ENCODE results near the gene FGFBP1. TPM values are rescaled to one million over a fixed set of nuclear protein-coding genes. Genes with fewer than 3 reads are reported as not detected.

The FGFBP1 gene
- total and polyA plus RNA-seq, 2 donors (not counting 3 experiments of a cell fraction or from before 2014, with no cell fraction given), result not detected

DNA sequence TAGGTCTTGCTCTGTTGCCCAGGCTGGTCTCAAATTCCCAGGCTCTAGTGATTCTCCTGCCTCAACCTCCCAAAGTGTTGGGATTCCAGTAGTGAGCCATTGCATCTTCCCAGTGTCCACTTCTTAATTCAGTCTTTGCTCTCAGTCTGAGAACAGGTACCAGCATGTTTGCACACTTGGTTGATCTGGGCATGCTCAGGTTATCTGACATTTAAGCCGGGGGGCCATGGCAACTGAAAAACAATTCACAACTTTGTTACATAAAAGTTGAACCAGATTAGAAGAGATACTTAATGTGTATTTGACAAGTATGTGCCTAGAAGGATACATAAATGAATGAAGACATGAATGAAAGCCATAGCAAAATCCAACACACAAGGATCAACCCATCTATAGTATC is 39.0 kb downstream of the FGFBP1 start:
- Histone ChIP-seq H3K27ac (ENCODE audit: insufficient read depth, low read depth, low read length) (no peak overlapping the region), H3K9ac (replicated peaks; ENCODE audit: extremely low read depth, insufficient read depth, low read length) (no peak overlapping the region), H3K4me1 (ENCODE audit: control insufficient read depth, extremely low read depth, insufficient read depth, low read length) (no peaks in the 10 kb centered on the region), H3K27me3 (ENCODE audit: control insufficient read depth in 2 of 2, insufficient read depth in 2 of 2, low read length in 2 of 2) (peaks cover 3 to 14% of the 10 kb centered on the region in 2 experiments), H3K9me1 (replicated peaks; ENCODE audit: control insufficient read depth, extremely low read depth, insufficient read depth, low read length) (no peaks in the 10 kb centered on the region), H2AFZ (ENCODE audit: low read depth, low read length) (no peak overlapping the region), H3K79me2 (ENCODE audit: control insufficient read depth, insufficient read depth, low read length) (no peaks in the 10 kb centered on the region), H3K4me2 (ENCODE audit: insufficient read depth, low read length) (no peak overlapping the region), H3K36me3 (ENCODE audit: control insufficient read depth in 2 of 2, extremely low read depth in 1 of 2, insufficient read depth in 2 of 2, low read length in 2 of 2) (no peaks in the 10 kb centered on the region), H4K20me1 (replicated peaks; ENCODE audit: control insufficient read depth, extremely low read depth, insufficient read depth, low read length) (no peaks in the 10 kb centered on the region), H3K9me3 (replicated peaks; ENCODE audit: control insufficient read depth, insufficient read depth, low read length) (no peaks in the 10 kb centered on the region), H3K4me3 (replicated peaks in 1 of 3; ENCODE audit: insufficient read depth in 1 of 3, low read depth in 1 of 3, low read length in 3 of 3) (no peak overlapping the region)
- no TSS peak for BruUV-seq (replicated peaks)
- no peak for FAIRE-seq
- dilution Hi-C loops (cut with MboI; ENCODE audit: extremely low pct_ligation_motif_present, low sequenced_read_pairs) (no loop called here), intact Hi-C loops (cut with micrococcal nuclease) (no loop called here)
- TF ChIP-seq EZH2 (IDR thresholded peaks at IDR 0.05; ENCODE audit: borderline replicate concordance, low read depth, low read length, severe bottlenecking) (no peak), MYC (IDR thresholded peaks at IDR 0.05; ENCODE audit: low read depth, low read length) (no peak), POLR2A (IDR thresholded peaks at IDR 0.05; ENCODE audit: low read depth, low read length) (no peak), FOS (IDR thresholded peaks at IDR 0.05; ENCODE audit: borderline replicate concordance, insufficient read depth, low read length) (no peak), JUN (IDR thresholded peaks at IDR 0.05; ENCODE audit: borderline replicate concordance, insufficient read depth, insufficient read length, low read depth) (no peak)
- CTCF ChIA-PET, result interaction anchor here (1.2 to 1.7 kb wide), 2 partner anchors 17 to 57 kb away, joined by 3 to 9 read pairs; no protein-coding TSS in a partner anchor
- no peak for DNase-seq (ENCODE audit: low read depth, low spot score)
- POLR2A ChIA-PET, result no interaction called here

GRCh38 chr4:15898902-15899301 is 39.6 kb downstream of the FGFBP1 start:
- ChIA-PET CTCF (no interaction called here), POLR2A (no interaction called here)
- peaks cover 5 to 14% of the 10 kb centered on the region in 2 experiments for H3K27me3 ChIP-seq (ENCODE audit: control insufficient read depth in 2 of 2, insufficient read depth in 2 of 2, low read length in 2 of 2)
- H3K9me3 ChIP-seq (replicated peaks; ENCODE audit: control insufficient read depth, insufficient read depth, low read length), result no peaks in the 10 kb centered on the region
- H3K4me3 ChIP-seq (replicated peaks in 1 of 3; ENCODE audit: insufficient read depth in 1 of 3, low read depth in 1 of 3, low read length in 3 of 3), result no peak overlapping the region
- no TSS peak for BruUV-seq (replicated peaks)
- H3K4me2 ChIP-seq (ENCODE audit: insufficient read depth, low read length), result no peak overlapping the region
- H3K36me3 ChIP-seq (ENCODE audit: control insufficient read depth in 2 of 2, extremely low read depth in 1 of 2, insufficient read depth in 2 of 2, low read length in 2 of 2), result no peaks in the 10 kb centered on the region
- DNase-seq (ENCODE audit: low read depth, low spot score), result no peak
- H2AFZ ChIP-seq (ENCODE audit: low read depth, low read length), result no peak overlapping the region
- no peak overlapping the region for H3K9ac ChIP-seq (replicated peaks; ENCODE audit: extremely low read depth, insufficient read depth, low read length)
- H4K20me1 ChIP-seq (replicated peaks; ENCODE audit: control insufficient read depth, extremely low read depth, insufficient read depth, low read length), result no peaks in the 10 kb centered on the region
- intact Hi-C loops (cut with micrococcal nuclease) (no loop called here), dilution Hi-C loops (cut with MboI; ENCODE audit: extremely low pct_ligation_motif_present, low sequenced_read_pairs) (no loop called here)
- H3K4me1 ChIP-seq (ENCODE audit: control insufficient read depth, extremely low read depth, insufficient read depth, low read length), result no peaks in the 10 kb centered on the region
- no peaks in the 10 kb centered on the region for H3K79me2 ChIP-seq (ENCODE audit: control insufficient read depth, insufficient read depth, low read length)
- H3K9me1 ChIP-seq (replicated peaks; ENCODE audit: control insufficient read depth, extremely low read depth, insufficient read depth, low read length), result no peaks in the 10 kb centered on the region
- no peak for FAIRE-seq
- no peak overlapping the region for H3K27ac ChIP-seq (ENCODE audit: insufficient read depth, low read depth, low read length)
- TF ChIP-seq MAX (IDR thresholded peaks at IDR 0.05; ENCODE audit: insufficient read depth, insufficient read length), result no peak
